ENCODE measurements around the gene UNC5C. TPM values are rescaled to one million over a fixed set of nuclear protein-coding genes. Genes with fewer than 3 reads are reported as not detected.

Gene UNC5C
- polyA plus RNA-seq, 1 of the 3 experiments (the other 2 are of a cell fraction), result 3.3 TPM

- peaks cover 0 to 16% of the 10 kb centered on the region in 2 experiments; a peak in 2 of 4 replicates for H3K4me1 ChIP-seq (ENCODE audit: control insufficient read depth in 1 of 2, insufficient read depth in 2 of 2, low read depth in 1 of 2, low read length in 1 of 2)
- WGBS (ENCODE audit: low lambda C conversion rate), result 95% methylated on average over 4 of the region's 4 CpGs
- no peak overlapping the region for H3K4me2 ChIP-seq
- no peaks in the 10 kb centered on the region for H3K9me3 ChIP-seq
- ChIA-PET CTCF (interaction anchor here (0.9 kb wide), 1 partner anchor 11 kb away, joined by 3 read pairs; no protein-coding TSS in a partner anchor), POLR2A (no interaction called here)
- no peak overlapping the region for H3K4me3 ChIP-seq (ENCODE audit: low read depth in 2 of 2, low read length in 1 of 2)
- H2AFZ ChIP-seq (ENCODE audit: low read depth), result no peak overlapping the region
- no peaks in the 10 kb centered on the region for H3K79me2 ChIP-seq (ENCODE audit: insufficient read depth)
- no peaks in the 10 kb centered on the region for H4K20me1 ChIP-seq (ENCODE audit: insufficient read depth)
- no peak for TF ChIP-seq CHD2 (IDR thresholded peaks at IDR 0.05; ENCODE audit: low read length, partially characterized antibody)
- TF ChIP-seq NRF1 (IDR thresholded peaks at IDR 0.05; ENCODE audit: low read depth, low read length), result no peak
- no peak for TF ChIP-seq JUND (IDR thresholded peaks at IDR 0.05)
- TF ChIP-seq, protein P1, sequence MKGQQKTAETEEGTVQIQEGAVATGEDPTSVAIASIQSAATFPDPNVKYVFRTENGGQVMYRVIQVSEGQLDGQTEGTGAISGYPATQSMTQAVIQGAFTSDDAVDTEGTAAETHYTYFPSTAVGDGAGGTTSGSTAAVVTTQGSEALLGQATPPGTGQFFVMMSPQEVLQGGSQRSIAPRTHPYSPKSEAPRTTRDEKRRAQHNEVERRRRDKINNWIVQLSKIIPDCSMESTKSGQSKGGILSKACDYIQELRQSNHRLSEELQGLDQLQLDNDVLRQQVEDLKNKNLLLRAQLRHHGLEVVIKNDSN (IDR thresholded peaks at IDR 0.05; ENCODE audit: borderline replicate concordance, low read depth), result no peak
- TF ChIP-seq FOXJ3 (CRISPR knock-in tag; IDR thresholded peaks at IDR 0.05), result no peak
- TF ChIP-seq MEF2A (IDR thresholded peaks at IDR 0.05; ENCODE audit: borderline replicate concordance, low read depth), result no peak
- TF ChIP-seq TAF1 (IDR thresholded peaks at IDR 0.05; ENCODE audit: borderline replicate concordance, low read depth, low read length), result no peak
- no peak for TF ChIP-seq EZH2phosphoT487 (IDR thresholded peaks at IDR 0.05; ENCODE audit: borderline replicate concordance, low read depth)
- TF ChIP-seq MXI1 (IDR thresholded peaks at IDR 0.05; ENCODE audit: low read depth, low read length), result no peak
- TF ChIP-seq USF2 (IDR thresholded peaks at IDR 0.05; ENCODE audit: borderline replicate concordance, low read depth, low read length), result no peak
- TF ChIP-seq, protein P2, sequence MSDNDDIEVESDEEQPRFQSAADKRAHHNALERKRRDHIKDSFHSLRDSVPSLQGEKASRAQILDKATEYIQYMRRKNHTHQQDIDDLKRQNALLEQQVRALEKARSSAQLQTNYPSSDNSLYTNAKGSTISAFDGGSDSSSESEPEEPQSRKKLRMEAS (IDR thresholded peaks at IDR 0.05; ENCODE audit: low read depth), result no peak
- no peak for TF ChIP-seq RCOR1 (IDR thresholded peaks at IDR 0.05; ENCODE audit: low read length)
- TF ChIP-seq IRF3 (IDR thresholded peaks at IDR 0.05; ENCODE audit: low read depth, low read length), result no peak
- TF ChIP-seq POLR2AphosphoS5 (IDR thresholded peaks at IDR 0.05; ENCODE audit: low read depth, low read length), result no peak
- TF ChIP-seq GATA2 (CRISPR knock-in tag; IDR thresholded peaks at IDR 0.05), result no peak
- TF ChIP-seq RXRA (IDR thresholded peaks at IDR 0.05; ENCODE audit: borderline replicate concordance, low read depth), result no peak
- no peak for TF ChIP-seq TCF12 (IDR thresholded peaks at IDR 0.05)
- TF ChIP-seq TEAD4 (IDR thresholded peaks at IDR 0.05; ENCODE audit: borderline replicate concordance, insufficient read depth), result no peak
- no peak overlapping the region; a peak in 1 of 4 replicates for H3K27ac ChIP-seq (ENCODE audit: low read depth in 2 of 2, low read length in 1 of 2)
- peaks cover 6% of the 10 kb centered on the region for H3F3A ChIP-seq (replicated peaks; ENCODE audit: insufficient read depth)
- H3K9ac ChIP-seq, result no peak overlapping the region
- no peak for DNase-seq
- H3K27me3 ChIP-seq (ENCODE audit: insufficient read depth), result no peaks in the 10 kb centered on the region
- H3K9me2 ChIP-seq, result no peaks in the 10 kb centered on the region
- H3K36me3 ChIP-seq (replicated peaks in 1 of 2; ENCODE audit: control insufficient read depth in 1 of 2, insufficient read depth in 2 of 2, low read length in 1 of 2), result peaks cover 0 to 7% of the 10 kb centered on the region in 2 experiments
These were observed 389.4 kb downstream of the UNC5C start for GRCh38 chr4:95159384-95159783.
